Tibial artery (tissue), 4 donors: Measurements from ENCODE around the gene RNF103.

Experiments used
- DNase-seq, 2 donors: peaks; one replicate each; pipeline ENCODE4 v3.0.0-alpha.2; 2019
- H3K27ac ChIP-seq, 2 donors: fragments of 200-600 bp; sonication (generic) in 1 of 2; 1 replicate in 1 of 2; 2 replicates in 1 of 2; pipeline ENCODE4 v1.5.1; 2018 to 2019; ENCODE audit warnings: mild to moderate bottlenecking in 1 of 2
- H3K27me3 ChIP-seq, 2 donors: fragments of 200-600 bp; sonication (generic) in 1 of 2; one replicate each; pipeline versions ENCODE4 v1.5.1 to v1.6.0; 2016 to 2019
- H3K36me3 ChIP-seq, 3 donors: fragments of 200-600 bp; sonication (generic) in 2 of 3; one replicate each; pipeline ENCODE4 v1.5.1; 2016 to 2019; ENCODE audit warnings: mild to moderate bottlenecking in 2 of 3
- H3K4me1 ChIP-seq, 4 donors: fragments of 200-600 bp; sonication (generic) in 2 of 4; 1 replicate in 3 of 4; 2 replicates in 1 of 4; pipeline ENCODE4 v1.5.1; 2016 to 2019
- H3K4me3 ChIP-seq, 2 donors: fragments of 200-600 bp; sonication (generic) in 1 of 2; 1 replicate in 1 of 2; 2 replicates in 1 of 2; pipeline ENCODE4 v1.5.1; 2018 to 2019; ENCODE audit warnings: mild to moderate bottlenecking in 2 of 2
- H3K9me3 ChIP-seq, 3 donors: fragments of 200-600 bp; sonication (generic) in 1 of 3; one replicate each; pipeline ENCODE4 v1.5.1; 2016 to 2019
- intact Hi-C: fragments of 100-400 bp; cut with DNase I; formaldehyde crosslinking; loops from one replicate; pipeline ENCODE4 v1.15.0; 2023; ENCODE audit warnings: low total_unique reads
- TF ChIP-seq, protein P1 (sequence below), 2 experiments: fragments of 200-600 bp in 1 of 2; fragments of 450-650 bp in 1 of 2; IDR thresholded peaks; one replicate each; pipeline ENCODE4 v1.5.1; 2017 to 2019; ENCODE audit warnings: antibody characterized with exemption in 2 of 2, mild to moderate bottlenecking in 1 of 2, moderate library complexity in 1 of 2

RNF103 gene

DNA sequence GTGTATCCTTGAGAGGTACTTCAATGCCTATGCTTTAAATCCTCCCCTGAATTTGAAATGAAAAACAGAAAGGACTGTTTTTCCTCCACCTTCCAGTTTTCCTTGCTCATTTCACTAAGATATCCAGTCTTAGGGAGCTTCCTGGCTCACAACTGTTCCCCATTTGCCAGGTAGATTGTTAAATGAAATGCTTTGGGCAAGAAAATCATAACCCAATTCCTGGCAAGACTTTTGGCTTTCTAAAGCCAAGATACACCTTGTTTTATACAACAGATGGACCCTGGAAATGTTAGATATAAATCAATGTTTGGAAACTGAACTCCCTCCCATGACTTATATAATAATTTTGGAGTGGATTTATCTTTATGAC is 56.9 kb downstream of the RNF103 start:
- no peak overlapping the region for H3K27ac ChIP-seq
- DNase-seq: no peak

DNA sequence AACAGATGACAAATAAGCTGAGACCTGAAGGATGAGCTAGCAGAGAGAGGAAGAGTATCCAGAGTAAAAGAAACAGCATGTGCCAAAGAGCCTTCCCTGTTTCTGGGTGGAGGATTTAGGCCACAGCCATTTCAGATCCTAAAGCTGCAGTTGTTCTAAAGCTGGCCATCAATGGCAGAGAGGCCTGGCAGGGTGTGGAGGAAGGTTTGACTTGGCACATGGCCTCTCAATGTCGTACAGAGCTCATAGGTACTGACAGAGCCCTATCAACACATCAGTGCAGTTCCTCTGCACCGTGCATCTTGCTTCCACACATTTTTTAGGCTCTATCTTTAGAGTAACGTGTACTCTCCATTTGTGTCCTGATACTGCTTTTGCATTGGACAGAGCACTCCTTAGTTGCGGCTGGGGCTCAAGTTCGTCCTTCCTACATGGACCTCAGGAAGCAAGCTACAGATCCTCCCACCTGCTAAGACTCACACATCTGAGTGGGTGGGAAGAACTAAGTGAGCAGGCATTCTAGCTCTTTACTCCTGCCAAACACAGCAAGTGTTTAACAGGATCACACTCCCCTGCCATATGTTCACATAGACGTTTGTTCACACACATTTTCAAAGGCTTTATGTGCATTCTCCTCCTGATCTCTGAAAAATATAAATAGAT is 57.4 kb downstream of the RNF103 start:
- H3K4me1 ChIP-seq: peaks cover 0 to 14% (median 11%) of the 10 kb centered on the region in 4 donors
- DNase-seq: no peak
- H3K9me3 ChIP-seq: no peaks in the 10 kb centered on the region
- TF ChIP-seq, protein P1, sequence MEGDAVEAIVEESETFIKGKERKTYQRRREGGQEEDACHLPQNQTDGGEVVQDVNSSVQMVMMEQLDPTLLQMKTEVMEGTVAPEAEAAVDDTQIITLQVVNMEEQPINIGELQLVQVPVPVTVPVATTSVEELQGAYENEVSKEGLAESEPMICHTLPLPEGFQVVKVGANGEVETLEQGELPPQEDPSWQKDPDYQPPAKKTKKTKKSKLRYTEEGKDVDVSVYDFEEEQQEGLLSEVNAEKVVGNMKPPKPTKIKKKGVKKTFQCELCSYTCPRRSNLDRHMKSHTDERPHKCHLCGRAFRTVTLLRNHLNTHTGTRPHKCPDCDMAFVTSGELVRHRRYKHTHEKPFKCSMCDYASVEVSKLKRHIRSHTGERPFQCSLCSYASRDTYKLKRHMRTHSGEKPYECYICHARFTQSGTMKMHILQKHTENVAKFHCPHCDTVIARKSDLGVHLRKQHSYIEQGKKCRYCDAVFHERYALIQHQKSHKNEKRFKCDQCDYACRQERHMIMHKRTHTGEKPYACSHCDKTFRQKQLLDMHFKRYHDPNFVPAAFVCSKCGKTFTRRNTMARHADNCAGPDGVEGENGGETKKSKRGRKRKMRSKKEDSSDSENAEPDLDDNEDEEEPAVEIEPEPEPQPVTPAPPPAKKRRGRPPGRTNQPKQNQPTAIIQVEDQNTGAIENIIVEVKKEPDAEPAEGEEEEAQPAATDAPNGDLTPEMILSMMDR (IDR thresholded peaks at IDR 0.05): no peak
- no peaks in the 10 kb centered on the region for H3K36me3 ChIP-seq
- H3K27me3 ChIP-seq: no peaks in the 10 kb centered on the region
- no peak overlapping the region for H3K4me3 ChIP-seq
- intact Hi-C loops: no loop called here
- no peak overlapping the region for H3K27ac ChIP-seq

More for the DNA sequence above, 56.9 kb downstream of the RNF103 start:
- intact Hi-C loops: no loop called here
- TF ChIP-seq, protein P1 (IDR thresholded peaks at IDR 0.05): no peak
- Histone ChIP-seq H3K9me3 (no peaks in the 10 kb centered on the region), H3K4me1 (peaks cover 0 to 9% (median 6%) of the 10 kb centered on the region in 4 donors), H3K36me3 (no peaks in the 10 kb centered on the region), H3K27me3 (no peaks in the 10 kb centered on the region), H3K4me3 (no peak overlapping the region)

DNA sequence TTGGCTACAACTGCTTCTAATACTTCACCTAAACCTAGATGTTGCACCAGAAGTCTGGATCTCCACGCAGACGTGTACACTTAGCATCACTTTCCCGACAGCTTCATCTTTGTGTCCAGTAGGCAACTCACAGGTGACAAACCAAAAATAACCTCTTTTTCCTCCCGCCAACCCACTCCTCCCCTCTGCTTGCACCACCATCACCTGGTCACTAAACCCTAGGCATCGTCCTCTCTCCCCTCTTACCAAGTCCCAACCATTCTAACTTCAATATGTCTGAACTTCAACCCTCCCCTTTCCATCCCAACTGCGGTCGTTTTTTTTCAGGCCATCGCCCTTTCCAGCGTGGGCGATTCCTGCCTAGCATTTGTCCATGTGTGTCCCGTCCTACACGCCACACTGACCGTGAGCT is 60.0 kb downstream of the RNF103 start:
- TF ChIP-seq, protein P1 (IDR thresholded peaks at IDR 0.05): no peak
- no peaks in the 10 kb centered on the region for H3K36me3 ChIP-seq
- DNase-seq: no peak
- peak overlapping the region; percentile 89 to 99 for H3K27ac ChIP-seq
- intact Hi-C loops: loop anchor here (1.0 to 2.0 kb wide), 2 partner anchors 59 to 123 kb away; partner anchors contain the start of gene RNF103
- H3K4me1 ChIP-seq: peaks cover 0 to 27% (median 16%) of the 10 kb centered on the region in 4 donors
- no peaks in the 10 kb centered on the region for H3K9me3 ChIP-seq
- H3K4me3 ChIP-seq: peak overlapping the region; percentile 62 to 85
- H3K27me3 ChIP-seq: no peaks in the 10 kb centered on the region

DNA sequence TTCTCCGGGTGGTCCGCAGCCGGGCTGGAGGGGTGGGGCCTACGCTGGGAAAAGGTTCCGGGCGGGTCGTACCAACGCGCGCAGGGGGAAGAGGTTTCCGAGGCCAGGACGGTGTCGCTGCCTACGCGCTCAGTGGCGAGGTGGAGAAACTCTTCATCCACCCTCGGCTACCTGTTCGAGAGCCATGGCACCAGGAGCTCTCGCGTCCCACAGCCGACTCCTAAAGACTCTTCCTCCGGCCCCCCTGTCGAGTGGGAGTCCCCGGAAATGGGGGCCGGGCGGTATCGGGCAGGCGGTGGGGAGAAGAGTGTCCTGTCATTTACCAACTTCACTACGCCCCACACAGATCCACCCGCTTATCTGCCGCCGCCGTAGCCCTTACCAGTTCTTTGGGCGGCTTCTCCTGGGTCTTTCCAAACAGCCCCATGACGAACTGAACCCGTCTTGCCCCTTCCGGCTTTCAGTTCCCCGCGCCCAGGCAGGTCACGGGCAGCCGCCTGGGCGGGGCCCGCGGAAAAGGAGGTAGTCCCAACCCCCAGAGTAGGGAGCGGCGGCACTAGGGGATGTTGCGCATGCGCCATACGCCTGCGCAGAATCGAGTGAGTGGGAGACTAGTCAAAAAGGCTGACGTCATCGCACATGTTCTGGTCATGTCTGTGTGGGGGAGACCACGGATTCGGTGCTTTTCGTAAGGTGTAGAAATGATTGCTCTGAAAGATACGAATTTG is 60.6 kb downstream of the RNF103 start, which contains the start of gene CHMP3:
Gene CHMP3 (minus strand): TSS at position 522 of the 728 bp plus-strand sequence. CDS start 95 bp downstream, at position 427.
- TF ChIP-seq, protein P1 (IDR thresholded peaks at IDR 0.05): no peak
- peaks cover 0 to 33% (median 16%) of the 10 kb centered on the region in 4 donors for H3K4me1 ChIP-seq
- DNase-seq: peak; percentile 96 to 98
- H3K27ac ChIP-seq: peak within 1 kb of the TSS; percentile 89 to 99
- no peaks in the 10 kb centered on the region for H3K36me3 ChIP-seq
- H3K9me3 ChIP-seq: no peaks in the 10 kb centered on the region
- intact Hi-C loops: loop anchor here (1.0 to 2.0 kb wide), 2 partner anchors 60 to 123 kb away; partner anchors contain the start of gene RNF103
- H3K27me3 ChIP-seq: no peaks in the 10 kb centered on the region
- peak within 1 kb of the TSS; percentile 62 to 85 for H3K4me3 ChIP-seq

DNA sequence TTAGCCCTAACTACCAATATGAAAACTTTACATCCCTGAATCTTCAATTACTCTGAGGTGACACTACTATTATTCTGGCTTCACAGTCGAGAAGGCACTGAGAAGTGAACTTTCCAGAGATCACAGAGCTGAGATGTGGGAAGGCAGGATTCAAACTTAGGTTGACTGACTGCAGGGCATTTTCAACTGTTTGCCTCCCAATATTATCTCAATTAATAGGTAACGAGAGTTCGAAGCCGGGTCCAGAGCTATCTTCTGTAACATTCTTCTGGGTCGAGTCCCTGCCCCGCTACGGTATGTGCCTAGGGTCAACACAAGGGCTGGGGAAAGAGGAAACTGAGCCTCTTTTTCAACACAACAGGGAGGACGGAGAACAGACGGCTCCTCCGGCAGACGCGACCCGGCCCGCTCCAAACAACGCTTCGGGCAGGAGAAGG is 61.2 kb downstream of the RNF103 start:
- intact Hi-C loops: loop anchor here (2.0 kb wide), 1 partner anchor 60 kb away; the partner anchor contains the start of gene RNF103
- no peak for DNase-seq
- no peaks in the 10 kb centered on the region for H3K9me3 ChIP-seq
- no peaks in the 10 kb centered on the region for H3K27me3 ChIP-seq
- H3K36me3 ChIP-seq: no peaks in the 10 kb centered on the region
- TF ChIP-seq, protein P1 (IDR thresholded peaks at IDR 0.05): no peak
- peak overlapping the region; percentile 89 to 99 for H3K27ac ChIP-seq
- H3K4me1 ChIP-seq: peaks cover 0 to 35% (median 16%) of the 10 kb centered on the region in 4 donors
- peak overlapping the region; percentile 62 to 85 for H3K4me3 ChIP-seq
